K562 (cell line): ENCODE results near the gene PLA2G4F. TPM values are rescaled to one million over a fixed set of nuclear protein-coding genes. Genes with fewer than 3 reads are reported as not detected.

ENCODE experiments used
- ATAC-seq: fragments of 200-7000 bp; cut with Tn5 transposase; 3 replicates; pipeline ENCODE4 v1.9.1; 2020; ENCODE audit warnings: moderate library complexity
- BruUV-seq: library from RNA; stranded (reverse); fragments of 400-500 nt; replicated peaks from 2 replicates; lab custom pipeline; 2021; lab: Mats Ljungman, UMichigan
- CTCF ChIA-PET: fragments of 300-600 bp; formaldehyde crosslinking; extraction: SDS; loops from one replicate; lab custom pipeline; 2021; ENCODE audit warnings: low intra/inter-chr PET ratio; lab: Yijun Ruan, JAX
- POLR2A ChIA-PET: fragments of 300-600, 350-650 bp; sonication (Branson Sonifier 250); formaldehyde crosslinking; extraction: SDS; loops from one replicate; lab custom pipeline; 2021; ENCODE audit warnings: antibody characterized with exemption, inconsistent platforms; lab: Yijun Ruan, JAX
- DNase-seq, 4 experiments: peaks; one replicate each; pipeline versions ENCODE4 v3.0.0 to v3.0.0-alpha.2; 2011 to 2018; ENCODE audit warnings: low spot score in 3 of 4, mixed read lengths in 3 of 4; ENCODE audit errors: extremely low read depth in 1 of 4
- FAIRE-seq: peaks from 2 replicates; lab custom pipeline; 2011; peaks lifted over from hg19 to GRCh38; lab: Jason Lieb, UNC
- H2AFZ ChIP-seq: 2 replicates; pipeline ENCODE4 v1.6.0; 2011; ENCODE audit warnings: low read depth, low read length, control low read depth, inconsistent platforms
- H3K27ac ChIP-seq: fragments of 200-600 bp; 3 replicates; pipeline ENCODE4 v1.8.0; 2011; ENCODE audit warnings: low read depth, mild to moderate bottlenecking, control low read depth, inconsistent platforms, low read length, moderate library complexity, mixed read lengths; ENCODE audit errors: extremely low read depth
- H3K27me3 ChIP-seq, 2 experiments: fragments of 300-600 bp in 1 of 2; 2 replicates in 1 of 2; 3 replicates in 1 of 2; pipeline versions ENCODE4 v1.6.0 to v1.8.0; 2011; ENCODE audit warnings: inconsistent platforms in 2 of 2, low read length in 2 of 2, mild to moderate bottlenecking in 1 of 2, mixed read lengths in 1 of 2, moderate library complexity in 1 of 2; ENCODE audit not compliant: control insufficient read depth in 2 of 2, insufficient read depth in 2 of 2
- H3K36me3 ChIP-seq: fragments of 300-600 bp; 3 replicates; pipeline ENCODE4 v1.8.0; 2011; ENCODE audit warnings: mild to moderate bottlenecking, low read length, inconsistent platforms; ENCODE audit not compliant: control insufficient read depth, insufficient read depth
- H3K4me1 ChIP-seq, 2 experiments: fragments of 200-600 bp in 1 of 2; replicated peaks in 1 of 2; 2 replicates in 1 of 2; 3 replicates in 1 of 2; pipeline versions ENCODE4 v1.5.1 to v1.8.0; 2011; ENCODE audit warnings: inconsistent platforms in 2 of 2, low read length in 2 of 2, mild to moderate bottlenecking in 1 of 2, mixed read lengths in 1 of 2, moderate library complexity in 1 of 2; ENCODE audit not compliant: control insufficient read depth in 2 of 2, insufficient read depth in 2 of 2
- H3K4me2 ChIP-seq: 2 replicates; pipeline ENCODE4 v1.6.1; 2011; ENCODE audit warnings: low read length, control low read depth, inconsistent platforms, mixed read lengths; ENCODE audit not compliant: insufficient read depth
- H3K4me3 ChIP-seq: fragments of 200-600 bp; sonication (generic), shearing (Covaris generic); 2 replicates; pipeline ENCODE4 v1.5.1; 2016; ENCODE audit warnings: control low read depth, inconsistent platforms
- H3K79me2 ChIP-seq: fragments of 200-600 bp; 3 replicates; pipeline ENCODE4 v1.8.0; 2011; ENCODE audit warnings: low read length, inconsistent platforms; ENCODE audit not compliant: control insufficient read depth, insufficient read depth
- H3K9ac ChIP-seq, 2 experiments: 2 replicates each; pipeline versions ENCODE4 v1.6.0 to v1.6.1; 2011; ENCODE audit warnings: low read depth in 2 of 2, low read length in 2 of 2, control low read depth in 1 of 2, inconsistent platforms in 1 of 2, mild to moderate bottlenecking in 1 of 2, mixed read lengths in 1 of 2; ENCODE audit not compliant: insufficient read depth in 1 of 2
- H3K9me1 ChIP-seq: one replicate; pipeline ENCODE4 v1.6.0; 2011; ENCODE audit warnings: inconsistent platforms, mild to moderate bottlenecking, low read length, moderate library complexity; ENCODE audit not compliant: control insufficient read depth, insufficient read depth
- H3K9me3 ChIP-seq: replicated peaks from 2 replicates; pipeline ENCODE4 v1.5.1; 2011; ENCODE audit warnings: low read depth, low read length, inconsistent platforms; ENCODE audit not compliant: control insufficient read depth, insufficient read depth
- H4K20me1 ChIP-seq: replicated peaks from 2 replicates; pipeline ENCODE4 v1.6.1; 2011; ENCODE audit warnings: low read length, inconsistent platforms, mixed read lengths; ENCODE audit not compliant: control insufficient read depth, insufficient read depth
- BRCA1 ChIP-seq, 2 experiments: fragments of 450-650 bp in 1 of 2; sonication (generic) in 1 of 2; formaldehyde crosslinking in 1 of 2; IDR thresholded peaks; 2 replicates each; pipeline versions ENCODE4 v1.5.0 to v1.6.1; 2017 to 2020; ENCODE audit warnings: mild to moderate bottlenecking in 1 of 2, missing genetic modification reagents in 1 of 2
- CBFA2T3 ChIP-seq: fragments of 450-650 bp; IDR thresholded peaks from 2 replicates; pipeline ENCODE4 v1.6.1; 2017
- ILK ChIP-seq: fragments of 450-650 bp; IDR thresholded peaks from 2 replicates; pipeline ENCODE4 v1.6.1; 2016; ENCODE audit warnings: missing genetic modification characterization, low read depth, mild to moderate bottlenecking, missing compliant biosample characterization, moderate library complexity, borderline replicate concordance
- MAZ ChIP-seq, 2 experiments: fragments of 450-650 bp in 1 of 2; sonication (generic) in 1 of 2; formaldehyde crosslinking; IDR thresholded peaks in 1 of 2; conservative IDR thresholded peaks in 1 of 2; 2 replicates each; pipeline versions ENCODE4 v1.4.0 to v1.5.0; 2020; ENCODE audit warnings: mild to moderate bottlenecking in 1 of 2, missing genetic modification reagents in 1 of 2
- MEIS2 ChIP-seq: fragments of 450-650 bp; IDR thresholded peaks from 2 replicates; pipeline ENCODE4 v1.6.1; 2014; ENCODE audit warnings: mild to moderate bottlenecking; ENCODE audit not compliant: partially characterized antibody
- NRF1 ChIP-seq, 2 experiments: fragments of 450-650 bp; IDR thresholded peaks in 1 of 2; conservative IDR thresholded peaks in 1 of 2; 2 replicates each; pipeline ENCODE4 v1.6.1; 2014; ENCODE audit warnings: mild to moderate bottlenecking in 2 of 2
- PHF8 ChIP-seq: fragments of 200-600 bp; sonication (generic); IDR thresholded peaks from 2 replicates; pipeline ENCODE4 v1.6.1; 2012; ENCODE audit warnings: mixed run types, mild to moderate bottlenecking, inconsistent platforms, low read length, moderate library complexity, borderline replicate concordance
- RCOR1 ChIP-seq, 2 experiments: IDR thresholded peaks; 2 replicates each; pipeline ENCODE4 v1.6.1; 2012; ENCODE audit warnings: low read depth in 2 of 2, low read length in 2 of 2, borderline replicate concordance in 1 of 2, improper control_type of control experiment in 1 of 2
- TCF3 ChIP-seq: sonication (generic); formaldehyde crosslinking; IDR thresholded peaks from 2 replicates; pipeline ENCODE4 v1.4.0; 2020; ENCODE audit warnings: mild to moderate bottlenecking, missing genetic modification reagents
- YY1 ChIP-seq, 3 experiments: IDR thresholded peaks; 2 replicates each; pipeline ENCODE4 v1.6.1; 2011; ENCODE audit warnings: low read length in 2 of 3, mild to moderate bottlenecking in 2 of 3, moderate library complexity in 2 of 3, borderline replicate concordance in 1 of 3, control low read depth in 1 of 3, low read depth in 1 of 3; ENCODE audit not compliant: insufficient read depth in 3 of 3, insufficient replicate concordance in 2 of 3, control insufficient read depth in 1 of 3, insufficient read length in 1 of 3; ENCODE audit errors: extremely low read depth in 1 of 3
- ZNF354B ChIP-seq: fragments of 250-450 bp; sonication (Bioruptor Pico); IDR thresholded peaks from 2 replicates; pipeline ENCODE4 v1.4.0; 2020
- WGBS: fragments of 100-300 bp; shearing (Covaris generic); methylation state at CpG from one replicate; pipeline ENCODE4 v1.1.6; 2016; ENCODE audit warnings: low coverage, mixed read lengths; ENCODE audit not compliant: insufficient coverage; ENCODE audit errors: missing lambda C conversion rate; 5-methylcytosine and 5-hydroxymethylcytosine counted together
- in situ Hi-C: fragments of 300-500 bp; cut with MboI; formaldehyde crosslinking; loops from 4 replicates; pipeline ENCODE4 v1.15.0; 2018; ENCODE audit warnings: inconsistent platforms, mixed read lengths
- intact Hi-C: fragments of 100-400 bp; cut with micrococcal nuclease; formaldehyde crosslinking; loops from 2 replicates; pipeline ENCODE4 v1.14.2; 2022
- polyA plus RNA-seq, 8 experiments: library from polyadenylated mRNA; depleted of rRNA in 4 of 8; stranded (reverse) in 5 of 8; unstranded in 3 of 8; fragments of >200 nt; fragmentation: Nextera tagmentation in 2 of 8; fragmentation: Illumina TruSeq in 1 of 8; extraction: Ambion mirVana in 2 of 8; extraction: Trizol in 1 of 8; gene quantifications; 2 replicates each; pipeline versions ENCODE4 v1.2.1 to v1.2.3, GENCODE V29; 2011 to 2014; ENCODE audit warnings: inconsistent platforms in 1 of 8, missing spikeins in 1 of 8
- total RNA-seq, 7 experiments: library from RNA; depleted of rRNA in 6 of 7; stranded (reverse); fragments of >200 nt in 6 of 7; fragmentation: Illumina TruSeq in 2 of 7; extraction: Trizol in 2 of 7; gene quantifications; 2 replicates each; pipeline versions ENCODE4 v1.2.1 to v1.2.3, GENCODE V29; 2011 to 2021; ENCODE audit warnings: low replicate concordance in 1 of 7
- TF ChIP-seq, protein P1 (sequence below), 2 experiments: IDR thresholded peaks; 2 replicates each; pipeline ENCODE4 v1.6.1; 2012; ENCODE audit warnings: improper control_type of control experiment in 2 of 2, low read depth in 2 of 2, low read length in 2 of 2, borderline replicate concordance in 1 of 2
- TF ChIP-seq, protein P2 (sequence below): fragments of 450-650 bp; conservative IDR thresholded peaks from 2 replicates; pipeline ENCODE4 v1.6.1; 2016; ENCODE audit warnings: missing genetic modification characterization, low read depth, mild to moderate bottlenecking, missing compliant biosample characterization, moderate library complexity
- TF ChIP-seq, protein P3 (sequence below): fragments of 450-650 bp; IDR thresholded peaks from 2 replicates; pipeline ENCODE4 v1.6.1; 2016

Gene PLA2G4F
- total and polyA plus RNA-seq, 9 of the 15 experiments (the other 6 are each of a cell fraction or from before 2014, with no cell fraction given) = 0.02 TPM; not detected in 8

GRCh38 chr15:42146551-42147430, 9.6 kb downstream of the PLA2G4F start:
- 0 out of 2 replicates have a peak, but pooled peaks cover 9% of the 10 kb centered on the region for H4K20me1 ChIP-seq
- no peaks in the 10 kb centered on the region for H3K9me3 ChIP-seq
- H3K36me3 ChIP-seq = no peaks in the 10 kb centered on the region
- peaks cover 0 to 19% of the 10 kb centered on the region in 2 experiments; a peak in 3 of 5 replicates for H3K4me1 ChIP-seq
- peak overlapping the region; percentile 24; the same call in 1 of the 2 replicates for H2AFZ ChIP-seq
- no peak overlapping the region for H3K9ac ChIP-seq
- ATAC-seq (peak; percentile 61), DNase-seq (peak; percentile 45 to 55 (median 53)), FAIRE-seq (peak; percentile 48)
- no peak overlapping the region for H3K4me3 ChIP-seq
- in situ Hi-C loops (loop anchor here (10.0 kb wide), 1 partner anchor 238 kb away; no protein-coding TSS in a partner anchor), intact Hi-C loops (no loop called here)
- H3K9me1 ChIP-seq = no peaks in the 10 kb centered on the region
- H3K4me2 ChIP-seq = no peak overlapping the region; the same call in 1 of the 2 replicates
- no TSS peak for BruUV-seq
- H3K79me2 ChIP-seq = no peaks in the 10 kb centered on the region
- ChIA-PET POLR2A (interaction anchor here (1.1 kb wide), 1 partner anchor 16 kb away, joined by 3 read pairs; no protein-coding TSS in a partner anchor), CTCF (no interaction called here)
- H3K27me3 ChIP-seq = peaks cover 24 to 72% of the 10 kb centered on the region in 2 experiments; a peak in 4 of 5 replicates
- no peak overlapping the region for H3K27ac ChIP-seq
- WGBS = 20% methylated on average over 24 of the region's 24 CpGs
- TF ChIP-seq MEIS2 (peak; percentile 72), ILK (tag) (no peak), YY1 (IDR thresholded peaks at IDR 0.05; ENCODE audit: borderline replicate concordance in 1 of 3, control insufficient read depth in 1 of 3, extremely low read depth in 1 of 3, insufficient read depth in 3 of 3, insufficient read length in 1 of 3, insufficient replicate concordance in 2 of 3, low read depth in 1 of 3, low read length in 2 of 3) (peak in 1 of 3 experiments; percentile 39), TCF3 (CRISPR knock-in tag) (peak; percentile 28; the same call in 1 of the 2 replicates), ZNF354B (CRISPR knock-in tag) (no peak), MAZ (CRISPR knock-in tag; conservative IDR thresholded peaks at IDR 0.05 in 1 of 2, IDR thresholded peaks at IDR 0.05 in 1 of 2) (peak in 1 of 2 experiments; percentile 20; a peak in 1 of 4 replicates), BRCA1 (IDR thresholded peaks at IDR 0.05) (no peak), BRCA1 (CRISPR knock-in tag; IDR thresholded peaks at IDR 0.05) (no peak), RCOR1 (IDR thresholded peaks at IDR 0.05; ENCODE audit: borderline replicate concordance in 1 of 2, low read depth in 2 of 2, low read length in 2 of 2) (peak in 1 of 2 experiments; percentile 24; a peak in 1 of 4 replicates), NRF1 (conservative IDR thresholded peaks at IDR 0.05 in 1 of 2, IDR thresholded peaks at IDR 0.05 in 1 of 2) (peak; percentile 40 to 49; a peak in 2 of 4 replicates), PHF8 (no peak), CBFA2T3 (peak; percentile 51)
- TF ChIP-seq, protein P1, sequence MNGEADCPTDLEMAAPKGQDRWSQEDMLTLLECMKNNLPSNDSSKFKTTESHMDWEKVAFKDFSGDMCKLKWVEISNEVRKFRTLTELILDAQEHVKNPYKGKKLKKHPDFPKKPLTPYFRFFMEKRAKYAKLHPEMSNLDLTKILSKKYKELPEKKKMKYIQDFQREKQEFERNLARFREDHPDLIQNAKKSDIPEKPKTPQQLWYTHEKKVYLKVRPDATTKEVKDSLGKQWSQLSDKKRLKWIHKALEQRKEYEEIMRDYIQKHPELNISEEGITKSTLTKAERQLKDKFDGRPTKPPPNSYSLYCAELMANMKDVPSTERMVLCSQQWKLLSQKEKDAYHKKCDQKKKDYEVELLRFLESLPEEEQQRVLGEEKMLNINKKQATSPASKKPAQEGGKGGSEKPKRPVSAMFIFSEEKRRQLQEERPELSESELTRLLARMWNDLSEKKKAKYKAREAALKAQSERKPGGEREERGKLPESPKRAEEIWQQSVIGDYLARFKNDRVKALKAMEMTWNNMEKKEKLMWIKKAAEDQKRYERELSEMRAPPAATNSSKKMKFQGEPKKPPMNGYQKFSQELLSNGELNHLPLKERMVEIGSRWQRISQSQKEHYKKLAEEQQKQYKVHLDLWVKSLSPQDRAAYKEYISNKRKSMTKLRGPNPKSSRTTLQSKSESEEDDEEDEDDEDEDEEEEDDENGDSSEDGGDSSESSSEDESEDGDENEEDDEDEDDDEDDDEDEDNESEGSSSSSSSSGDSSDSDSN (IDR thresholded peaks at IDR 0.05; ENCODE audit: borderline replicate concordance in 1 of 2, low read depth in 2 of 2, low read length in 2 of 2) = 0 out of 4 replicates have a peak, but pooled peaks of 1 of the 2 experiments have one; percentile 27
- TF ChIP-seq, protein P2, sequence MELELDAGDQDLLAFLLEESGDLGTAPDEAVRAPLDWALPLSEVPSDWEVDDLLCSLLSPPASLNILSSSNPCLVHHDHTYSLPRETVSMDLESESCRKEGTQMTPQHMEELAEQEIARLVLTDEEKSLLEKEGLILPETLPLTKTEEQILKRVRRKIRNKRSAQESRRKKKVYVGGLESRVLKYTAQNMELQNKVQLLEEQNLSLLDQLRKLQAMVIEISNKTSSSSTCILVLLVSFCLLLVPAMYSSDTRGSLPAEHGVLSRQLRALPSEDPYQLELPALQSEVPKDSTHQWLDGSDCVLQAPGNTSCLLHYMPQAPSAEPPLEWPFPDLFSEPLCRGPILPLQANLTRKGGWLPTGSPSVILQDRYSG (tag) = no peak
- TF ChIP-seq, protein P3, sequence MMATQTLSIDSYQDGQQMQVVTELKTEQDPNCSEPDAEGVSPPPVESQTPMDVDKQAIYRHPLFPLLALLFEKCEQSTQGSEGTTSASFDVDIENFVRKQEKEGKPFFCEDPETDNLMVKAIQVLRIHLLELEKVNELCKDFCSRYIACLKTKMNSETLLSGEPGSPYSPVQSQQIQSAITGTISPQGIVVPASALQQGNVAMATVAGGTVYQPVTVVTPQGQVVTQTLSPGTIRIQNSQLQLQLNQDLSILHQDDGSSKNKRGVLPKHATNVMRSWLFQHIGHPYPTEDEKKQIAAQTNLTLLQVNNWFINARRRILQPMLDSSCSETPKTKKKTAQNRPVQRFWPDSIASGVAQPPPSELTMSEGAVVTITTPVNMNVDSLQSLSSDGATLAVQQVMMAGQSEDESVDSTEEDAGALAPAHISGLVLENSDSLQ = peak; percentile 47
